Measurements from ENCODE around the gene CRTC1.
"Not testable (repeated sequence)": the region's sequence is repeated elsewhere in the genome, so short reads cannot be mapped to it uniquely, and the experiment has no call there.

The CRTC1 gene

GRCh38 chr19:18789883-18790565 is 106.5 kb downstream of the CRTC1 start:
- no peak for FAIRE-seq

- FAIRE-seq = no peak
Observed at GRCh38 chr19:18790566-18791314, 107.3 kb downstream of the CRTC1 start, which contains the start of gene COMP. Gene COMP (minus strand): TSS chr19:18791305. CDS start chr19:18791269, 36 bp downstream.

GRCh38 chr19:18791315-18791678 is 107.8 kb downstream of the CRTC1 start:
- FAIRE-seq = no peak

- no peak for FAIRE-seq
Observed at GRCh38 chr19:18792661-18793060, 109.2 kb downstream of the CRTC1 start.

- FAIRE-seq = no peak
Observed at GRCh38 chr19:18793144-18794028, 109.9 kb downstream of the CRTC1 start.

- no peak for FAIRE-seq
Observed at GRCh38 chr19:18794029-18794313, 110.5 kb downstream of the CRTC1 start.

- FAIRE-seq = no peak
Observed at GRCh38 chr19:18794692-18795091, 111.2 kb downstream of the CRTC1 start.

- no peak for FAIRE-seq
Observed at GRCh38 chr19:18795540-18795939, 112.1 kb downstream of the CRTC1 start.

- FAIRE-seq = no peak
Observed at GRCh38 chr19:18796239-18796638, 112.8 kb downstream of the CRTC1 start.

- FAIRE-seq = no peak
Observed at GRCh38 chr19:18798384-18799352, 115.2 kb downstream of the CRTC1 start.

- no peak for FAIRE-seq
Observed at GRCh38 chr19:18799389-18799970, 116.0 kb downstream of the CRTC1 start.

GRCh38 chr19:18800079-18800478 is 116.6 kb downstream of the CRTC1 start:
- no peak for FAIRE-seq

- FAIRE-seq = no peak
Observed at GRCh38 chr19:18800636-18801035, 117.2 kb downstream of the CRTC1 start.

GRCh38 chr19:18802354-18802753 is 118.9 kb downstream of the CRTC1 start:
- FAIRE-seq = no peak

- no peak for FAIRE-seq
Observed at GRCh38 chr19:18803550-18804138, 120.2 kb downstream of the CRTC1 start.

- FAIRE-seq = no peak
Observed at GRCh38 chr19:18804139-18804601, 120.7 kb downstream of the CRTC1 start.

GRCh38 chr19:18804643-18805042 is 121.2 kb downstream of the CRTC1 start:
- FAIRE-seq = no peak

- FAIRE-seq = no peak
Observed at GRCh38 chr19:18807861-18808331, 124.4 kb downstream of the CRTC1 start.

GRCh38 chr19:18809149-18809868 is 125.8 kb downstream of the CRTC1 start:
- FAIRE-seq = no peak

GRCh38 chr19:18811638-18812037 is 128.2 kb downstream of the CRTC1 start:
- FAIRE-seq = not testable (repeated sequence)

- FAIRE-seq = no peak
Observed at GRCh38 chr19:18814063-18814462, 130.6 kb downstream of the CRTC1 start.
